AG04450 (cell line): ENCODE data around the gene TMEM120A. TPM values are rescaled to one million over a fixed set of nuclear protein-coding genes. Genes with fewer than 3 reads are reported as not detected.
A peak's percentile ranks its signal among the peaks of the same experiment; 100 is the strongest.

Experiments
- CTCF ChIA-PET: fragments of 300-600, 350-600 bp; formaldehyde crosslinking; extraction: SDS; loops from one replicate; lab custom pipeline; 2022; ENCODE audit warnings: antibody characterized with exemption, inconsistent platforms; lab: Charles Lee
- POLR2A ChIA-PET: fragments of 350-600 bp; formaldehyde crosslinking; extraction: SDS; loops from one replicate; lab custom pipeline; 2021; ENCODE audit warnings: antibody characterized with exemption, inconsistent platforms; lab: Yijun Ruan, JAX
- DNase-seq: peaks from one replicate; pipeline ENCODE4 v3.0.0-alpha.2; 2011; ENCODE audit warnings: low read depth, low spot score
- H3K27ac ChIP-seq: one replicate; pipeline ENCODE4 v1.5.1; 2012; ENCODE audit warnings: low read depth, low read length, control low read depth
- H3K27me3 ChIP-seq: one replicate; pipeline ENCODE4 v1.6.0; 2012; ENCODE audit warnings: low read length; ENCODE audit not compliant: control insufficient read depth, insufficient read depth
- H3K4me3 ChIP-seq: 2 replicates; pipeline ENCODE4 v1.5.1; 2011; ENCODE audit warnings: mild to moderate bottlenecking, low read depth, low read length, control low read depth
- H3K9me3 ChIP-seq: 2 replicates; pipeline ENCODE4 v1.5.1; 2012; ENCODE audit warnings: low read length; ENCODE audit not compliant: control insufficient read depth, insufficient read depth
- CTCF ChIP-seq: IDR thresholded peaks from 2 replicates; pipeline ENCODE4 v1.5.1; 2011; ENCODE audit warnings: low read depth, low read length, control low read depth, inconsistent platforms
- polyA plus RNA-seq: library from polyadenylated mRNA; depleted of rRNA; stranded (reverse); fragments of >200 nt; gene quantifications from 2 replicates; pipeline ENCODE4 v1.2.3, GENCODE V29; 2011

TMEM120A gene
- polyA plus RNA-seq, 1 experiment = 46.3 TPM

GRCh38 chr7:75995996-75996395 is 1.6 kb upstream of the TMEM120A start:
- H3K9me3 ChIP-seq = no peaks in the 10 kb centered on the region; the same call in 1 of the 2 replicates
- no peak overlapping the region for H3K4me3 ChIP-seq
- CTCF ChIA-PET = no interaction called here
- H3K27me3 ChIP-seq = no peaks in the 10 kb centered on the region
- no peak for TF ChIP-seq CTCF
- no peak for DNase-seq
- POLR2A ChIA-PET = interaction anchor here (0.6 kb wide), 1 partner anchor 1882 kb away, joined by 4 read pairs; no protein-coding TSS in a partner anchor
- H3K27ac ChIP-seq = no peak overlapping the region

GRCh38 chr7:75995052-75995471 is 667 bp upstream of the TMEM120A start:
- CTCF ChIA-PET = interaction anchor here (0.6 to 0.8 kb wide), 3 partner anchors 25 to 1649 kb away, joined by 4 to 5 read pairs (median 5); no protein-coding TSS in a partner anchor
- Histone ChIP-seq H3K27ac (no peak overlapping the region), H3K9me3 (no peaks in the 10 kb centered on the region; the same call in 1 of the 2 replicates), H3K4me3 (peak overlapping the region; percentile 67), H3K27me3 (no peaks in the 10 kb centered on the region)
- POLR2A ChIA-PET = no interaction called here
- no peak for DNase-seq
- TF ChIP-seq CTCF = no peak

GRCh38 chr7:75993689-75994387 is 557 bp downstream of the TMEM120A start:
- Histone ChIP-seq H3K4me3 (peak overlapping the region; percentile 74), H3K27me3 (no peaks in the 10 kb centered on the region), H3K27ac (no peak overlapping the region), H3K9me3 (no peaks in the 10 kb centered on the region; the same call in 1 of the 2 replicates)
- CTCF ChIA-PET = interaction anchor here (0.6 to 1.0 kb wide), 4 partner anchors 21 to 165 kb away, joined by 3 to 4 read pairs (median 3); no protein-coding TSS in a partner anchor
- no peak for DNase-seq
- TF ChIP-seq CTCF = no peak
- POLR2A ChIA-PET = interaction anchor here (0.6 kb wide), 1 partner anchor 15 kb away, joined by 3 read pairs; no protein-coding TSS in a partner anchor

GRCh38 chr7:75992083-75992755 is 2.2 kb downstream of the TMEM120A start:
- H3K27me3 ChIP-seq = no peaks in the 10 kb centered on the region
- no peak overlapping the region for H3K27ac ChIP-seq
- ChIA-PET POLR2A (no interaction called here), CTCF (interaction anchor here (0.6 kb wide), 1 partner anchor 15 kb away, joined by 3 read pairs; no protein-coding TSS in a partner anchor)
- H3K9me3 ChIP-seq = no peaks in the 10 kb centered on the region; the same call in 1 of the 2 replicates
- no peak overlapping the region for H3K4me3 ChIP-seq
- no peak for TF ChIP-seq CTCF
- DNase-seq = no peak
